Right lobe of liver (tissue), 4 donors: ENCODE data around the gene RBM47.

Experiments used
- CTCF ChIP-seq, 4 donors: fragments of 200-600 bp in 3 of 4; fragments of 450-650 bp in 1 of 4; IDR thresholded peaks; one replicate each; pipeline versions ENCODE4 v1.5.1 to v1.8.0; 2016 to 2022; ENCODE audit warnings: antibody characterized with exemption in 4 of 4, mild to moderate bottlenecking in 2 of 4
- POLR2A ChIP-seq: fragments of 450-650 bp; IDR thresholded peaks from one replicate; pipeline ENCODE4 v1.6.1; 2017; ENCODE audit warnings: antibody characterized with exemption, mild to moderate bottlenecking
- donor health status: DM: no; HTN: no; CAD: no.
- donor health status: DM: no; HTN: no; CAD: no.
- donor health status: DM: no; HTN: yes; CAD: no.

DNA sequence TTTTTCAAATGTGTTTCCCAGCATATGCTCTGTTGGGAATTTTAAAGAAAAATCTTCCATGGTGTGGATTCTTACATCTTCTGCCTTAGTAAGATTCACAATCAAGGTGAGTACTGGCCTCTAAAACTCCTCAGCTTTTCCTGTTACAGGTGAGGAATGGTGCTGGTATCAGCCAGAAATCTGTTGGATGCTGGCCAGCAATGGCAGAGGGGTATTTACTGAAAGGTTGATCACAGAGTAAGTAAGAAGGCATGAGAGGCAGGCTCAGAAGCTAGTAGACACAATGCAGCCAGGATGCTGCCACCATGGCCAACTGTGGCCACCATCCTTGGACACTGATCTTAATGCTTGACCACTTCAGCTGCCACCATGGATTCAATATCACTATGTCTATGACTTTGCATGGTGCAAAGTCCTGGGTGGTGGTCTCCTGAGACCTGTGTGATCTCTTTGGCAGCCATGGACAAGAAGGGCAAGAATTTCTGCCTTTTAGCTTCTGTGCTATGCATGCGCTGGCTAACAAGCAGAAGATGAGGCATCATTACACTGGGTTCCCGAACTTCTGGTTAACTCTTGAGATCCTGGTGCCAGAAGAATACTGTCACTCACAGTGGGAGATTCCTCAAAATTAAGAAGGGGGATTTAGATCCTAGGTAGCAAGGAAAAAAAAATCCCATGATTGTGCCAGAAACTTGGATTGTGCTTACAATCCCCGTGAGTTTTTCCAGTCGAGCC is 234.3 kb downstream of the RBM47 start:
- TF ChIP-seq CTCF (IDR thresholded peaks at IDR 0.05) (no peak), POLR2A (no peak)
